ENCODE measurements around the gene ITGA11.
A peak's percentile ranks its signal among the peaks of the same experiment; 100 is the strongest.

ITGA11 gene

GRCh38 chr15:68389041-68389930 lies 42.7 kb downstream of the ITGA11 start:
- DNase-seq (no peak), ATAC-seq (no peak)

GRCh38 chr15:68387381-68388143 lies 44.4 kb downstream of the ITGA11 start:
- no peak for ATAC-seq
- no peak for DNase-seq

- no peak for DNase-seq
- ATAC-seq = no peak
Observed at GRCh38 chr15:68386587-68387288, 45.2 kb downstream of the ITGA11 start.

GRCh38 chr15:68385671-68386586 lies 46.0 kb downstream of the ITGA11 start:
- DNase-seq (no peak), ATAC-seq (no peak)

- no peak for DNase-seq
- no peak for ATAC-seq
Observed at GRCh38 chr15:68385240-68385561, 46.8 kb downstream of the ITGA11 start.

GRCh38 chr15:68384451-68385239 lies 47.3 kb downstream of the ITGA11 start:
- ATAC-seq (no peak), DNase-seq (no peak)

GRCh38 chr15:68383161-68384074 lies 48.5 kb downstream of the ITGA11 start:
- peak; percentile 73 for ATAC-seq
- peak; percentile 47 for DNase-seq

GRCh38 chr15:68382286-68383007 lies 49.5 kb downstream of the ITGA11 start:
- ATAC-seq = no peak

GRCh38 chr15:68380456-68380855 lies 51.5 kb downstream of the ITGA11 start:
- no peak for DNase-seq
- no peak for ATAC-seq

More at GRCh38 chr15:68382286-68383007, 49.5 kb downstream of the ITGA11 start:
- DNase-seq = no peak

- DNase-seq = no peak
- ATAC-seq = no peak
Observed at GRCh38 chr15:68379759-68380290, 52.1 kb downstream of the ITGA11 start.

GRCh38 chr15:68379058-68379758 lies 52.8 kb downstream of the ITGA11 start:
- ATAC-seq (no peak), DNase-seq (no peak)

- ATAC-seq (no peak), DNase-seq (no peak)
Observed at GRCh38 chr15:68378595-68378994, 53.4 kb downstream of the ITGA11 start.

GRCh38 chr15:68377766-68378165 lies 54.2 kb downstream of the ITGA11 start:
- no peak for DNase-seq
- ATAC-seq = no peak

- ATAC-seq = no peak
Observed at GRCh38 chr15:68376447-68377060, 55.4 kb downstream of the ITGA11 start.

GRCh38 chr15:68375716-68376220 lies 56.2 kb downstream of the ITGA11 start:
- ATAC-seq (no peak), DNase-seq (no peak)

More at GRCh38 chr15:68376447-68377060, 55.4 kb downstream of the ITGA11 start:
- DNase-seq = no peak

GRCh38 chr15:68375191-68375631 lies 56.8 kb downstream of the ITGA11 start:
- DNase-seq (no peak), ATAC-seq (no peak)

- ATAC-seq (no peak), DNase-seq (no peak)
Observed at GRCh38 chr15:68374168-68374745, 57.7 kb downstream of the ITGA11 start.

All from stimulated activated naive CD8-positive, alpha-beta T cell treated with anti-CD3 and anti-CD28 coated beads, Interleukin-15, Interleukin-2, amounts not matched to agents 100 U/mL and 50 U/mL, for 24 hours (primary cell).